HG02678 (cell line): ENCODE data around the gene TSPAN5.

Experiments used
- ATAC-seq: cut with Tn5 transposase; IDR thresholded peaks from one replicate; pipeline ENCODE4 v1.9.1; 2021; ENCODE audit warnings: mild to moderate bottlenecking, moderate library complexity; ENCODE audit not compliant: unreplicated experiment

The TSPAN5 gene

DNA sequence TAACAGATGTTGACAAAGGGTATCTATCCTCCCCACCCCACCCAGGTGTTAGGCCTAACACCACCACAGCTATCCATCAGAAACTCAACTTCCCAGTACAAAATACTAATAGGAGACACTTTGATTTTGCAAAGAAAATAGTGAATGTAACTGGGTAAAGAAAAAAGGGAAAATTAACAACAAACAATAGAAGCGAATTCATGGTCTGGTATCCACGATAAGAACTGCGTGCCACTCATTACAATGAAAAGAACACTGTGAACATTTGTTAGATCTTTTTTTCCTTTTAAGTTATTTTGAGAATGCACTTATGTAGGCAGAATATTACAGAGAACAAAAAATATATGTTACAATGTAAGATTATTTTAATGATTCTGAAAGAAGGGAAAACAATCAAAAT, 12.0 kb downstream of the TSPAN5 start:
- ATAC-seq = no peak

DNA sequence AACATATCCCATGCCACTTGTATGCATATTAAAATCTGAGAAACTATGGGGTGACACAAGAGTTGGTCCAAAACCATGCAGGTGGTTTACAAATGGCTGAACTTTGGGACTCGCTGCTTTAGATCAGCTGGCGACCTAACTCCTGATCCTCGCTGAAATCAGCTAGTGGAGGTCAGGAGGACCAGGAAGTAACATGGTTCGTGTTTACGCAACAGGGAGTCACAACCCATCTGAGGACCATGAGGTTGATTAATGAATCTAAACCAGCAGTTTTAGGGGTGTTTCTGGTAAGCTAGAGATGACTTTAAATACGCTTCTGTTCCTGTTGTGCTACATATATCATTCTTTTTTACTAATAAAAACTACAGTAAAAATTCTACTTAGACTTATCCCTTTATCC, 12.9 kb downstream of the TSPAN5 start:
- ATAC-seq = no peak

DNA sequence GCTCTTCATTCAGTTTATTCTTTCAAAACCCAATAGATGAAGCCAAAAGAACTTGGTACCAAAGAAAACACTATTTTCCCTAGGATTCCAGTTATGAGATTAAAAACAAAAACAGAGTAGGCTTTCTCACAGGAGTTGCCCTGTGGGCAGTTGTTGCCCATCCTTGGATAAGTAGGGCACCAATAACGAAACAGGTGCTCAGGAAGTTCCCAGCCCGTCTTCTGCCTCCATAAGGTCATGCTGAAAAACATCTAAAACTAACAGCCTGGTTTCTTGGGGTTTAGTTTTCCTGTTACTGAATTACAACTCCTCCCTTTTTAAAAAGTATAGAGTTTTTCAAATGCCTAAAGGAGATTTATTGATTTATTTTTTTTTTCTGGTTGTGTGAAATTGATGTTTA, 14.7 kb downstream of the TSPAN5 start:
- ATAC-seq = no peak

DNA sequence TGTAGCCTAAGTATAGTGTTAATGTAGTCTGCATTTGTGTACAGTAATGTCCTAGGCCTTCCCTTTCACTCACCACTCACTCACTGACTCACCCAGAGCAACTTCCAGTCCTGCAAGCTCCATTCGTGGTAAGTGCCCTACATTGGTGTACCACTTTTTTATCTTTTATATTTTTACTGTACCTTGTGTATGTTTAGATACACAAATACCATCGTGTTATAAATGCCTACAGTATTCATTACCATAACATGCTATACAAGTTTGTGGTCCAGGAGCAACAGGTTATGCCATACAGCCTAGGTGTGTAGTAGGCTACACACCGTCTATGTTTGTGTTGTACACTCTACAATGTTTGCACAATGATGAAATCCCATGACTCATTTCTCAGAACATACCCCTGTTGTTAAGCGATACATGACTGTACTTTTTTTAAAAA, 15.4 kb downstream of the TSPAN5 start:
- ATAC-seq = no peak

DNA sequence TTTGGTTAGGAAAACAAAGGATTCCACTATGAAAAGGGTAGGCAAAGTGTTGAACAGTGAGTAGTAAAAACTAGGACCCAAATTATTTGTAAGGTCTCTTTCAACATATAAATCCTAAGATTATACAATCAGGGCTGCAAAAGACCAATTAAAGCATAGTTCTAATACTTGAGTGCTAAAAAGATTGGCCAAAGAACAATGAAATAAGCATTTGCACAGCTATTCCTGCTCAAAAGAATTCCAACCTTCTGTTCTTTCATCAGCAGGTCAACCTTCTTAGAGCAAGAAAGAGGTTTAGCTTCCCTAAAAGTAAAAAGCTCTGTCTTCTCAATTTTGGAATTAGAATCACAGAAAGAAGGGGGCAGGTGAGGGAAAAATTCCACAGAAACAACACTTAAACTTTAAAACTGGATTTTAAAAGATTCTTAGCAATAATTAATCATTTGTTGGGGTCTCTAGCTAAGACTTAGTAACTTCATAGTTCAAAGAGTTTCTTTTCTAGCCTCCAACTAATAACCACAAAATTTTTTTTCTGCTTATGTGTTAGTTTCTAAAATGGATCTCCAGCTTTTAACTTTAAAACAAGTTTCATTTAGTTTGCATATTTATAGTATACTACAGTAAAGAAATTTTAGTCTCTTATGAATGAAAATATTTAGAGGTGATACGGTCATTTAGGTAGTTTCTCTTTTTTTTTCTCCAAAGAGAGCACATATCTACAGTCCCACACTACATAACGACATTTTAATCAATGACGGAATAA, 16.3 kb downstream of the TSPAN5 start:
- ATAC-seq = peak; percentile 38

DNA sequence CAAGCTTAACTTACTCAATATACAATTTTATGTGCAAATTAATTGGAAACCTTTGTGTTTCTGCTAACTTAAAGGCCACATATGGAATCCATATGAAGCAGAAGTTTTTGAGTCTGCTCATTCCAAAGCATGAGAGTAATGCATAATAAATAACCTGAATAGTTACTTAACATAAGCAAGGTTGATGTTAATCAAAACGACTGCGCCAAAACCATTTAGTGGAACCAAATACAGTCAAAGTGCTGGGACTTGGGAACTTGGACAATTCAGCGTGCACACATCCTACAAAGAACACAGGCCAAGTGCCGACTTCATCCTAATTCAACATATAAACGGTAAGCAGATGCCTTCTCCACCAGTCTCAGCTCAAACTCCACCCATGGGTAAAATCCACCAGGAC, 17.0 kb downstream of the TSPAN5 start:
- ATAC-seq = no peak

DNA sequence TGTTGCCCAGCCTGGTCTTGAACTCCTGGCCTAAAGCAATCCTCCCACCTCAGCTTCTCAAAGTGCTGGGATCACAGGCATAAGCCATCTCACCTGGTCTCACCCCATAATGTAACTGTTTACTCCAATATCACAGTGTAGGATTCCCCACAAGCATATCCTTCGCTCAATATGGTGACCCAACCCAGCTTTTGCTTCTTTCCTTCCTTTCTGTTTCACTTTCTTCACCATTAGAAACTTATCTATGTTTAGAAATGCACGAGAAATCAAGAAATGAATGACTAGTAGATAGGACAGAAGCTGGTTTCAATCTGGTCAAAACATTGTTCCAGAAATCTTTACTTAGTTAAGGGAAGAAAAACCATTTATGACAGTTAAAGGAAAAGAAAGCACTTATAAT, 18.9 kb downstream of the TSPAN5 start:
- ATAC-seq = peak; percentile 78

DNA sequence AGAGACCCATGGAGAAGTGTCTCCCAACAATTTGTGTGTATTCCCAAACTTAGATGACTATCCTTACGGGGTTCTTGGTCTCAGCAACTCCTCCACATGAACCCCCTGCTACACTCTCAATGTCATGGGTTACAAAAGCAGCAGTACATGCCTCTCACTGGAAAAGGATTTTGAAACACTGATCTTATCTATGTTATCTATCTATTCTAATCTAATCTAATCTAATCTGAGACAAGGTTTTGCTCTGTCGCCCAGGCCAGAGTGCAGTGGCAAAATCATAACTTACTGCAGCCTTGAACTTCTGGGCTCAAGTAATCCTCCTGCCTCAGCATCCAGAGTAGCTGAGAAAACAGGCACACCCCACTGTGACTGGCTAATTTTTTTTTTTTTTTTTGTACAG, 19.3 kb downstream of the TSPAN5 start:
- no peak for ATAC-seq

DNA sequence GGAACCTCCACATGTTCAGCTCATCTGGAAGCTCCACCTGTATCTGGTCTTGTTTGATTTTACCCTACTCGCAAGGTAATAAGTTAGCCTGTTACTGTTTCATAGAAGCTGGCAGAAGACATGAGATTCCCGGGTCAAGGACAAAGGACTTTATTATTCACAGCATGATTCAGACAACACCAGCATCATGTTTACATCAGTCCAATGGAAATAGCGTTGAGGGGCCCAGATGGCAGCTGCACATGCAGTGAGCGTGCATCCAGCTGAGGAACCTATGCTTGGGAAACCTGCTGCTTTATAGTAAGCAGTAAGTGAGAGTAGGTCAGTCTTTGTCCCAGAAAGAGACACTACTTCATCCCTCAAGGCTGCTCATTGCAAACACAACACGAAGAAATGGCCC, 19.8 kb downstream of the TSPAN5 start:
- ATAC-seq = no peak

DNA sequence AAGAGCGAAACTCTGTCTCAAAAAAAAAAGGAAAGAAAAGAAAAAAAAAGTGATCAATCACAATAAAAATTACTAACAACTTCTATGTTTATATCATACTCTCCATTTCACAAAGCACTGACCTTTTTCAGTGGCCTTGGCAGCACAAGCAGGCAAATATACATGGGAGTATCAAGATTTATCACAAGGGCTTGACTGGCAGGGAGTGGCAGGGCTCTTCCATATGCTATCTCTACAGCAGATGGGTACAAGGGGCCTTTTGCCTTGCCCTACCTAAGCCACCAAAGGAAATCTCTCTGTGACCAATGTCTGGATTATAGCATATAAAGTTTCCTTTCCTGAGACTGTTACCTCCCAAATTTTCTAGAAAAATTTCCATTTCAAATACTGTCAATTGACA, 24.4 kb downstream of the TSPAN5 start:
- ATAC-seq = no peak

DNA sequence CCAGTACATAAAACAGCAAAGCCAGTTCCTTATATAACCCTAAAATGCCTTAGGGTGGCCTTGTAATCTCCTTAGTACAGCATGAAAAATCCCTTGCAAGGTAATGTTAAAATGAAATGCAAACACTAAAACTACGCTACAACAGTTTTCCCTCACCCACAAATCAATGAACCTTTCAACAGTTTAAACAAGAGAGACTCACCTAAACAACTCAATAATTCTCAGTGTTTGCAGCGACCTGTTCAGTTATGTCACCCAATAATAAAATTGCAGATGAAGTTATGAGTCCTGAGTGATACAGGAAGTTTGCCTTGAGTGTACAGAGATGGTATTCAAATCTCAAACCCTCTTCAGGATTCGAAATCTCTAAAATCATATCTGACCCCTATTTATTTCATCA, 25.3 kb downstream of the TSPAN5 start:
- ATAC-seq = no peak

DNA sequence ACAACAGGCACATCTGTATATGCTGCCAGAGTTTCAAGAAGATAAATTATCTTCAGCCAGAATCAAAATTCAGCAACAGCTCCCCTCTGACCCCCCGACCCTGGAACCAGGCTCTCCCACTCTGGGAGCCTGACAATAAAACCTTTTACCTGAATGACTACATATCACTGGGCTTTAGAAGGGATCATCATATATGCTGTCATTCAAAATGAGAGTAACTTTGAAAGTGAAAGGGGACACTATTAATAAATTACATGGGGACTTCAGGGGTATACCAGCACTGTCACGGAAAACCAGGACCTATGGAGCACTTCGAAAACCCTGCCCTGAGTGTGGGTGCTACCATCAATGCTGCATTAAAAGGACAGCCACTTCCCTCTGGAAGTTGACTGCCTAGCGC, 26.2 kb downstream of the TSPAN5 start:
- ATAC-seq = peak; percentile 47

DNA sequence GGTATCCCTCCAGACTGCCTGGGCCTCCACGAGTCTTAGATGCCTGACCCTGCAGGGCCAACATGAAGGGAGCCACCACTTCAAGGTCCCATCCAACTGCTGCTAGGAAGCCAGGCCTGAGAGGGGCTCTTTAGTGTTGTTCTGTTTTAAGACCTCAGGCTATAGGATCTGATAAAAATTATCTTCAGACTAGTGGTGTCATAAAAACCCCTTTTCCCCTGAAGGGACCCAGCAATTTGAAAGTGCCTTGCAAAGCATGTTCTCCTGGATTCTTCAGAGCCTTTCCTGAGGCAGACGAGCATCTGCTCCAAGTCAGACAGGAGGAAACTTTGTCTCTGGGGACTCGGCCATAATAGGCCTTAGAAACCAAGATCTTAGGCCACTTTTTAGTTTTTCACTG, 26.9 kb downstream of the TSPAN5 start:
- no peak for ATAC-seq

DNA sequence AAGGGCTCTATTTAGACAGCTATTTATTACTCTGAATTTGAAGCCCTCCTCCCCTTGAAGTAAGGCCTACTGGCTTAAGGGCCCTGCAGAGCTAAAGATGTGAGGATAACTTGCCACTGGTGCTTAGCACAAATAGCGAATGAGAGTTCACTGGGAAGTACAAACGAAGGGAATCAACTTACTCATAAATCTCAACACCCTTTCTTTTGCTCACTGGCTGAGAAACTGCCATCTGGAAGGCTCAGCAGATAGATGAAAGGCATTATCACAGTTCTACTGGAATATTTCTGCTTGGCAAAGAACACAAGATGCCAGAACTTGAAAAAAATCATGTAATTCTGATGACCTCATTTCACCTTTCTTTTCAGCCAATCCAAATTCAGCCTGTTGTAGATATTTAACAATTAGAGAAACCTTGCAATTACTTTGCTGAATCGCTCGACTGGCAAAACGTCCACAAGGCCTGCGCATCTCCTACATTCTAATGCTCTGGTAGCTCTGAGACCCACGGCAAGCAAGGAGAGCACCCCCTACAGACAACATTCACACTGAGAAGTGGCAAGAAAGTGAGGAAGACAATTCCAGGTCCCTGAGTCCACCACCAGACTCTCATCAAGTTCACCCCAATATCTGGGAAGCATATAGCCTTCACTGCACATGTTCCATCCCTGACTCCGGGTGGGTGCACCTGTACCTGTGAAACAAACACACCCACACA, 27.5 kb downstream of the TSPAN5 start:
- ATAC-seq = no peak

DNA sequence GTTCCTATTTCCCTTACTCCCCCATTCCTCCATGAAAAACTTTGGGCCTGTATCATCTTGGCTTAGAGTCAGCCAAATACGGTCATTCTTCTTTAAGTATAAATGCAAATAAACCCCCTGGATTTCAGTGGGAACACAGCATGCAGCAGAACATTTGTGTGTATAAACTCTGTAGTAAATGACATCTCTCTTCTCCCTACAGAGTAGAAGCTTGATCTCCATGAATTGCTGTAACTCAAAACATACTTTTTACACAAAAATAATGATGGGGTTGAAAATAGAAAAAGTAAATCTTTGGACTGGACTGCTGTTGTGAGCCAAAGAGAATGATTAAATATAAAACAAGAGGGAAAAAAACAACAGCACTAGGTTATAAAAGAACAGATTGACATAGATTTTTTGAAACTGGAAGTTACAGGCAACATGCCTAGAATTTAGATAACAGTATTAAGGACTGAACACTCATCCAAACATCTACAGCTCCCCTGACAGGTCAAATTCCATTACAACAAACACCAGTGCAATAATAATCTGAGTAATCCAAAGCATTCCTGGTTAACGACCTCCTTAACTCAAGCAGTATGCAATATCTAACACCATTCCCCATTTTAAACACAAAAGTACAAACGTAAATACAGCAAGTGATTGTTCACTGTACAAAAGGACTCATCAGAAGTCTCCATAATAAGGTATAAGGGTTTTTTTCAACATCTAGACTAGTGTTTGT, 30.7 kb downstream of the TSPAN5 start:
- no peak for ATAC-seq

DNA sequence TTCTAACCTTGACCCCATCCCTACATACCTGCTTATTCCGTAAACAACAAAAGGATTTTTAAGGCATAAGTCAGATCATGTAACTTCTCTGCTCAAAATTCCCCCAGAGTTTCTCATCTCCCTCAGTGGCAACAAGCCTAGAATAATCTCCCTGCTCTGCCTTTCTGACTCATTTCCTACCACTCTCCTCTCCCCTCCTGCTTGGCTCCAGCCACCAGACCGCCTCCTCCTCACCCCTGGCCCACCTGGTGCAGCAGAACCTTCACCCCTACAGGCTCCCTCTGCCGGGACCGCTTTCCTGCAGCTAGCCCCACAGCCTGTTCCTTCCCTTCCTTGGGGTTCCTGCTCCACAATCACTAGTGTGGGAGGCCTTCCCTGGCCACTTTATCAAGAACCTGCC, 32.1 kb downstream of the TSPAN5 start:
- no peak for ATAC-seq

DNA sequence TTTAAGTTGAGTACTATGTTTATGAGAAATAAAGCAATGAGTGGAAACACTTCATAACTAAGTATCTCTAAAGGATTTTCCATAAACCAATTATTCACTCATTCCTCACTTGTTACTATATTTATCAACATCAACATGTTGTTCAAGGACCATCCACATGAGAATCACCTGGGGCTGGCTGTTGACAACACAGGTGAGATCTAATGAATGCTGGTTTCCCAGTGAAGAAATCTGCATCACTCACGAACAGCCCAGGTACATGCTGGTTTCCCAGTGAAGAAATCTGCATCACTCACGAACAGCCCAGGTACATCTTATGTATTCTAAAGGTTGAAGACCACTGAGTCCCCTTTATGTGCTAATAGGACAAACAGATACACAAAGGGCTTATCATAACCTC, 32.5 kb downstream of the TSPAN5 start:
- no peak for ATAC-seq

DNA sequence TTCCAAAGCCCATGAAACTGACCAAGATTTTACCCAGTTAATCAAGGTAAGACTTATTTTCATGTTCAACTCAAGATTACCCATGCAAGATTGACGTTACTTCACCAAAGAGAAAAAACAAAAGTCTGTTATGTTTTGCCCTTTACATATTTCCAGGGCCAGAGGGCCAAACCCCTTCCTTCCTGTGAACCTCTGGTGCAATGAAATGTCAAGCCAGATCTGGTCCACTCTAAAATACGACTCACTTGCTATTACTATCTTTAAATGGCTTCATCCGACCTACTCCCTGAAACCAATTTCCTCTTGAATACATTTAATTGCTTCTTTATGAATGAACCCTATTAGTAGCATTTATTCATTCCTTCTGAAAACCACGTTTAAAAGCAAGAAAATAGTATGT, 33.0 kb downstream of the TSPAN5 start:
- no peak for ATAC-seq

DNA sequence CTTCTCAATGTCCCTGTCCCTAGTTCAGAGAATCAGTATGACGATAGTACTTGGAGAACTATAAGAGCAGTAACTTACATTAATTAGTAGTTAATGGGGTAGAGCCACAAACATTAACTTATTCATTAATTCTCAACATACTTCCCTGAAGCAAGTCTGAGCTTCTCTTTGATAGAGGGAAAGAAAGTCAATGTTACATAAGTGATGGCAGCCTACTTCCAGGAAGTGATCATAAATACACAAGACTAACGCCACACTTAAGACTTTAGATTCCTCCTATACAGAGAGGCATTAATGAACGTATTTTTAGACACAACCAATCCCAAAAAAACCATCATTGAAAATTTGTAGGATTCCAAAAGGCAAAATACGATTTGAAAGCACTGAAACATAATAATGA, 33.8 kb downstream of the TSPAN5 start:
- no peak for ATAC-seq

DNA sequence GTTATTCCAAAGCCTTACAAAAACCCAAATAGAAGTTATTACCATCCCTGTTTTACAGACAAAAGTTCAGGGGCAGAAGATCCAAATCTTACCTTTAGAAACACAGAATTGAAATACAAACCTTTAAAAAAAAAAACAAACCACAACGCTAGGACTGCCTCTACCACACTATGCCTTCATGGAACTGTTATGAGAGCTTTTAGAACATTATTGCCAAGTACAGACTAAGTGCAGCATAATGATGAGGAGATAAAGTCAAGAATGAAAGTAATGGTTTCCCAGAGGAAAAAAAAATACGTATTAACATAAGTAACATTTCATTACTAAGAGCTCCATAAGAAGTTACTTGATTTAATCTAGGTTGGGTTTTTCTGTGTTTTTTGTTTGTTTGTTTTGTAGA, 34.3 kb downstream of the TSPAN5 start:
- ATAC-seq = no peak

DNA sequence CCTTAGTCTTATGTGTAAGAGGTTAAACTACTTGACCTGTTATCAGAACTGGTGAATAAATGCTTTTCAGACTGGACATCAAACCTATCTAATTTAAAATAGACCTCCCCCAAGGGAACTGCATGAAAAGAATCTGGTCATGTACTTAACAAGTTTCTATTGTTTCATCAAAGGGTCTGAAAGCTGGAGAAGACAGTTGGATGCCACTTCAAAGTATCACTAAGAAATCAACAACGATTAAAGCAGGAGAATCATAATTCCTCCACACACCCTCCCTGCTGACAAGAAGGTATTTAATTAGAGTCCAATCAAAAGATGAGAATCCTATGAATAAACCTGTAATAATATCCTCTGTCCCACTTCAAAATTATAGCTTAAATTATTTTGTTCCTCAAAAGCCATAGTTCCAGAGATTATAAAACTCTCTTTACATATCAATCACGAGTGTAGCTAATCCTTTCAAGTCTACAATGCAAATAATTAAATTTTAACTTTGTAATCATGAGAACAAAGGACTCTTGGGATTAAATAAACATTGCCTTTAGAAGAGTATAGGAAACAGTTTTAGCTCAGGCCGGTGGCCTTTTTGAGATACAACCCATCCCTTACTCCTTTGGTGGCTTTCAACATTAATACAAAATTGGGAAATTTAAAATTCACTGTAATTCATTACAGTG, 35.1 kb downstream of the TSPAN5 start:
- no peak for ATAC-seq
